DMS 273 (cell line): Measurements from ENCODE around the gene MPND.

Source experiments
- DNase-seq: peaks from one replicate; lab custom pipeline; 2025; ENCODE audit not compliant: unreplicated experiment; lab: John Stamatoyannopoulos, UW

MPND gene

DNA sequence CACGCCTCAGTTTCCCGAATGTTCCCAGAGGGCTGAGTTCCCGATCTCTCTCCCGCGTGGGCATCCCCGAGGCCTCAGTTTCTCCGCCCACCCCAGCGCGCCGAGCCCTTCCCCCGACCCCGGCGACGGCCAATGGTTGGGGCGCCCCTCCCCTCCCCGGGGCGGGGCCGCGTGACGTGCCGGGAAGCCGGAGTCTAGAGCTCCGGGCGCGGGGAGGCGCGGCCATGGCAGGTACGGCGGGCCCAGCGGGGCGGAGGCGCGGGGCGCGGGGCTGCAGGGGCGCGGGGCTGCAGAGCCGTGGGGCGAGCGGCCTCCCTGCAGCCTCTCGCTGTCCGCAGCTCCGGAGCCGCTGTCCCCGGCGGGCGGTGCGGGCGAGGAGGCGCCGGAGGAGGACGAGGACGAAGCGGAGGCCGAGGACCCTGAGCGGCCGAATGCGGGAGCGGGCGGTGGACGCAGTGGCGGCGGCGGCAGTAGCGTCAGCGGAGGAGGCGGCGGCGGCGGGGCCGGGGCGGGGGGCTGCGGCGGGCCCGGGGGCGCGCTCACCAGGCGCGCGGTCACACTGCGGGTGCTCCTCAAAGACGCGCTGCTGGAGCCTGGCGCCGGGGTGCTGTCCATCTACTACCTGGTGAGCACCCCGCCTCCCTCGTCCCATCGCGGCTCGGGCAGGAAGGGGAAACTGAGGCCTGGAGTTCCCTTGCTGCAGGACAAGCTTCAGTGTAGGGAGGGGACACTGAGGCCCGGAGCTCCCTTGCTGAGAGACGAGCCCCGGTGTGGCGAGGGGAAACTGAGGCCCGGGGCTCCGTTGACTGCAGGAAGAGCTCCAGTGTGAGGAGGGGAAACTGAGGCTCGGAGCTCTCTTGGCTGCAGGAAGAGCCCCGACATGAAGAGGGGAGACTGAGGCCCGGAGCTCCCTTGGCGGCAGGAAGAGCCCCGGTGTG, at the start of gene MPND:
Gene MPND, plus strand, starts transcription at position 193 of the 938 bp plus-strand sequence. Its CDS starts 32 bp downstream, at position 225.
- DNase-seq, result peak; percentile 95

GRCh38 chr19:4294389-4294788, 49.0 kb upstream of the MPND start:
- DNase-seq, result no peak

GRCh38 chr19:4295972-4296771, 47.2 kb upstream of the MPND start:
- peak; percentile 99 for DNase-seq

GRCh38 chr19:4297901-4298809, 45.2 kb upstream of the MPND start:
- no peak for DNase-seq

GRCh38 chr19:4298810-4299550, 44.4 kb upstream of the MPND start:
- no peak for DNase-seq

GRCh38 chr19:4300589-4300988, 42.8 kb upstream of the MPND start:
- no peak for DNase-seq

DNA sequence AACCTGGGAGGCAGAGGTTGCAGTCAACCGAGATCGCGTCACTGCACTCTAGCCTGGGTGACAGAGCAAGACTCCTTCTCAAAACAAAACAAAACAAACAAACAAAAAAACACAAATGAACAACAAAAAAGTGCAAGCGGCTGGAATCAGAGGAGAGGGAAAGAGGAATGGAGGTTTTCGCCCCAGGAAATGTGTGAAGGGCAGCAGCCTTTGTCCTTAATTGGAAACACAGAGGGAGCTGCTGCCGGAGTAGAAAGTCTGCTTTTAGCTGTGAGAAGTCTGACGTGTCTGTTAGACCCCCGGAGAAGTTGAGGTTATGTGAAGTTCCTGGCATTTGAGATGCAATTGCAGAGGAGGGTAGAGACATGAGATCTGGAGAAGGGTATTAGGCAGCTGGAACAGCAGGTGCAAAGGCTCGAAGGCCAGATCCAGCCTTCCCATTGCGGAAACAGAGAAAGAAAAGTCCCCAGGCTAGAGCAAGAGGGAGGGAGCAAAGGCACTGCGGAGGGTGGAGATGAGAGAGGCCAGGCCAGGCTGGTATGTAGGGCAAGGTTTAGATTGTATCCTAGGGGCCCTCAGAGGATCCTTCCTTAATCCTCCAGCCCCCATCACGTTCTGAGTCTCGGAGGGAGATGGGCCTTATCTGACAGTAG, 41.6 kb upstream of the MPND start:
- DNase-seq, result no peak

GRCh38 chr19:4302243-4302640, 41.1 kb upstream of the MPND start, which contains the start of gene TMIGD2:
TMIGD2 (minus strand) TSS chr19:4302389; CDS start chr19:4302385, 4 bp downstream.
- no peak for DNase-seq

DNA sequence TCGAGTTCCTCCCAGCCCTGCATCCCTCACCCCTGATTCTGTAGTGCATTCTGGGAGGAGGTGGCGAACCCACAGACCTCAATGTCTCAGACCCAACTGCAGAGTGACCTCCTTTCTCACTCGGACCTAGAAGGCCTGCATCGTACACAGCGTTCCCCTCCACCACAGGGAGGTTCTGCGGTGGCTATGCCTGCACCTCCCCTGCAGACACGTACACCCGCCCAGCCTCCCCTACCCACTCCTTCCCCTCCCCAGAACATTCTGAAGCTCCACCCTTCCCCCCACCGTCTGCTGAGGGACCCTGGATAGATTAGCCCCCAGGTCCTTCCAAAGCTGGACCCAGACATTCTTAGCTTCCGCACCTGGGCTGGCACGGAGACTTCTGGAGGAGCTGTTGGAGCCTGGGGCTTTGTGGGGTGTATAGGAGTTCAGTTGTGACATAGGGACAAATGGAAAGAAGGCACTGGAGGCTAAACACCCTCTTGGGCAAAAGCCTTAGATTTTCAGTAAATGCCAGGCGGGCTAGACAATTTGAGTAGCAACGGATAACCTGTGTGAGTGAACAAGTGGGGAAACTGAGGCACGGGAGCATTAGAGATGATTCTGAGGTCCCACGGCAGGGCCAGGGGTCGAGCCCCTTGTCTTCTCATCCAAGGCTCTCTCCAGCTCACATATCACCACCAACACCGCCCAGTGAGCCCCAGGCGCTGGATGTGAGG, 39.4 kb upstream of the MPND start:
- no peak for DNase-seq

DNA sequence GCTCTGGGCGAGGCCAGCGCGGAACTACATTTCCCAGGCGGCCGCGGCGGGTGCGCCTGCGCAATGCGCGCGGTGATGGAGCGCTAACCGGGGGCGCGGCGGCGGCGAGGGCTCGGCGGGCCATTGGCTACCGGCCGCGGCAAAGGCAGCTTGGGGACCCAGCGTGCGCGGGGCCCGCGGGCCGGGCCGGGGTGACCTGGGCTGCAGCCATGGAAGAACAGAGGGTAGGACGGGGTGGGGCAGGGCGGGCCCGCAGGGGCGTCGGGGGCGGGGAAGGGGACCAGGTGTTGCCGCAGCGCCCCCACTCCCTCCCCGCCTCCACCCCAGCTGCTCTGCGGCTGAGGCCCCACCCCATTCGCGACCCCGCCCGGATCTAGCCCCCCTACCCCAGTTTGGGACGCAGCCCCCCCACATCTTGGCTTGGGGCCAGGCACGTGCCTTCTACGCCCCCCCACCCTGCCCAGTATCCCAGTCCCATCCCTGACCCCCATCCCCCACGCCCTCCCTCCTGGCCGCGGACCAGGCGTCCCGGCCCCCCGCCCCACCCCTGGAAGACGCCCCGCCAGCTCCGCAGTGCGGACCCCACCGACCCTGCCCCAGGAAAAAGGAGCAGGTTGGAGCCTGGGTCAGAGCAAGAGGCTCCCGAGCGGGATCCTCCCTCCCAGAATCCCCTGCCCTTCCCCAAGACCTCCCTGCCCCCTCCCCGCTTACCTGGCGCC, 38.7 kb upstream of the MPND start, which contains the start of gene FSD1:
Gene FSD1, plus strand, starts transcription at position 61 of the 719 bp plus-strand sequence. Its CDS starts 149 bp downstream, at position 210.
- peak; percentile 95 for DNase-seq

- DNase-seq, result no peak
Observed at GRCh38 chr19:4305257-4305612, 38.1 kb upstream of the MPND start.

GRCh38 chr19:4305659-4306058, 37.7 kb upstream of the MPND start:
- no peak for DNase-seq

- peak; percentile 49 for DNase-seq
Observed at GRCh38 chr19:4310247-4311121, 32.9 kb upstream of the MPND start.

DNA sequence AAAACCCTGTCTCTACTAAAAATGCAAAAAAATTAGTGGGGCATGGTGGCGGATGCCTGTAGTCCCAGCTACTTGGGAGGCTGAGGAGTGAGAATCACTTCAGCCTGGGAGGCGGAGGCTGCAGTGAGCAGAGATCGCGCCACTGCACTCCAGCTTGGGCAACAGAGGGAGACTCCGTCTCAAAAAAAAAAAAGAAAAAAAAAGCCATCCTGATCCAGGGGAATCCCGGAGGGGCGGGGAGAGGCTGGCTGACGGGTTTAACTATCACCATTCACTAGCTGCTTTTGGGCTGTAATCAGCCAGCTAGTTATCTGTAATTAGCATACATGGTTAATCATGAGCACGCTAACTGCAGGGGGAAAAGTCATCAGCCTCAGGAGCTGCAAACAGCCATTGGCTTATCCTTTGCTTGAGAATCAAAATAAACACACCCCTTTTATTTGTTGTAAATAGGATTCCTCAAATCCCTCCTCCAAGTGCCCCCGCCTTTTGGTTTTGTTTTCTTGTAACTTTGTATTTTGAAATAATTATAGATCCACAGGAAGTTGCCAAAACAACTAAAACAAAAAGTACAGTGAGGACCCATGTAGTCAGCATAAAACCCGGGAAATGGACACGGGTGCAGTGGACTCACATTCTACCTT, 29.4 kb upstream of the MPND start:
- no peak for DNase-seq

DNA sequence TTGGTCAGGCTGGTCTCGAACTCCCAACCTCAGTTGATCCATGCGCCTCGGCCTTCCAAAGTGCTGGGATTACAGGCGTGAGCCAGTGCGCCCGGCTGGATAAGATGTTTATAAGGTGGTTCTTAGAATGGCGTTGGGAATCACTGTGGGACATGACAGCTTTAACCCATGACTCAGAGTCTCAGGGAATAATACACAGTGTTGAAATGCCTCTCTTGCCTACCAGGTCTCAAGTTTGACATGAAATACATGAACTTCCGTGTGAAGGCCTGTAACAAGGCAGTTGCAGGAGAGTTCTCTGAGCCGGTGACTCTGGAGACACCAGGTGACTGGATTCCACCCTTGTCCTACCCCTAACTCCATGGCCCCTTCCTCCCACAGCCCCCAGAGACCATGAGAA, 26.4 kb upstream of the MPND start:
- DNase-seq, result no peak

GRCh38 chr19:4318460-4318859, 24.9 kb upstream of the MPND start:
- no peak for DNase-seq
